SH-SY5Y (cell line): Measurements from ENCODE around the gene ADCYAP1.

Experiments
- GATA2 ChIP-seq: IDR thresholded peaks from 2 replicates; pipeline ENCODE4 v1.6.1; 2011; ENCODE audit warnings: mild to moderate bottlenecking, low read depth, low read length
- GATA3 ChIP-seq: IDR thresholded peaks from 2 replicates; pipeline ENCODE4 v1.6.1; 2011; ENCODE audit warnings: low read depth, mild to moderate bottlenecking, low read length, moderate library complexity

- TF ChIP-seq GATA2: no peak
- TF ChIP-seq GATA3: no peak
Measured at GRCh38 chr18:955384-956066, 50.9 kb downstream of the ADCYAP1 start.
